Dermis lymphatic vessel endothelial cell (primary cell): Measurements from ENCODE around the gene DIS3L2. TPM values are rescaled to one million over a fixed set of nuclear protein-coding genes. Genes with fewer than 3 reads are reported as not detected.

ENCODE experiments used
- total RNA-seq: library from RNA; depleted of rRNA; stranded (reverse); fragments of >200 nt; gene quantifications from 2 replicates; pipeline ENCODE4 v1.2.1, GENCODE V29; 2014

The DIS3L2 gene
- 14.0 and 16.8 TPM in 2 replicates for total RNA-seq

GRCh38 chr2:231961349-231962166 is at the start of gene DIS3L2:
Gene DIS3L2, plus strand, starts transcription at chr2:231961713. Its CDS starts 53,215 bp downstream, at chr2:232014928.

GRCh38 chr2:231926180-231926741 is 35.3 kb upstream of the DIS3L2 start, which contains the start of gene NPPC:
Gene NPPC, minus strand, starts transcription at chr2:231926396. Its CDS starts 147 bp downstream, at chr2:231926249.

GRCh38 chr2:232378735-232379151 is 417.2 kb downstream of the DIS3L2 start, which contains the start of gene ALPP:
Gene ALPP, plus strand, starts transcription at chr2:232378751. Its CDS starts 52 bp downstream, at chr2:232378803.

Other genes with a start within 250 kb of the DIS3L2 start
- 19.1 and 22.3 TPM in 2 replicates for gene PDE6D, start 180.4 kb upstream of the DIS3L2 start, total RNA-seq
- 11.7 and 13.5 TPM in 2 replicates for gene COPS7B, start 175.3 kb upstream of the DIS3L2 start, total RNA-seq
- not detected in 2 replicates for gene NPPC, start 35.3 kb upstream of the DIS3L2 start, total RNA-seq